GM21576 (cell line): ENCODE data around the gene SLC31A2.
A peak's percentile ranks its signal among the peaks of the same experiment; 100 is the strongest.
"Not testable (repeated sequence)": the region's sequence is repeated elsewhere in the genome, so short reads cannot be mapped to it uniquely, and the experiment has no call there.

Experiments used
- ATAC-seq: cut with Tn5 transposase; IDR thresholded peaks from one replicate; pipeline ENCODE4 v1.9.1; 2021; ENCODE audit warnings: mild to moderate bottlenecking, moderate library complexity; ENCODE audit not compliant: unreplicated experiment

The SLC31A2 gene

GRCh38 chr9:113150670-113151611 lies at the start of gene SLC31A2:
Gene SLC31A2 (plus strand): TSS chr9:113151007. CDS start chr9:113151075, 68 bp downstream.
- ATAC-seq = peak; percentile 95

GRCh38 chr9:113105345-113105744 lies 45.5 kb upstream of the SLC31A2 start:
- ATAC-seq = not testable (repeated sequence)

DNA sequence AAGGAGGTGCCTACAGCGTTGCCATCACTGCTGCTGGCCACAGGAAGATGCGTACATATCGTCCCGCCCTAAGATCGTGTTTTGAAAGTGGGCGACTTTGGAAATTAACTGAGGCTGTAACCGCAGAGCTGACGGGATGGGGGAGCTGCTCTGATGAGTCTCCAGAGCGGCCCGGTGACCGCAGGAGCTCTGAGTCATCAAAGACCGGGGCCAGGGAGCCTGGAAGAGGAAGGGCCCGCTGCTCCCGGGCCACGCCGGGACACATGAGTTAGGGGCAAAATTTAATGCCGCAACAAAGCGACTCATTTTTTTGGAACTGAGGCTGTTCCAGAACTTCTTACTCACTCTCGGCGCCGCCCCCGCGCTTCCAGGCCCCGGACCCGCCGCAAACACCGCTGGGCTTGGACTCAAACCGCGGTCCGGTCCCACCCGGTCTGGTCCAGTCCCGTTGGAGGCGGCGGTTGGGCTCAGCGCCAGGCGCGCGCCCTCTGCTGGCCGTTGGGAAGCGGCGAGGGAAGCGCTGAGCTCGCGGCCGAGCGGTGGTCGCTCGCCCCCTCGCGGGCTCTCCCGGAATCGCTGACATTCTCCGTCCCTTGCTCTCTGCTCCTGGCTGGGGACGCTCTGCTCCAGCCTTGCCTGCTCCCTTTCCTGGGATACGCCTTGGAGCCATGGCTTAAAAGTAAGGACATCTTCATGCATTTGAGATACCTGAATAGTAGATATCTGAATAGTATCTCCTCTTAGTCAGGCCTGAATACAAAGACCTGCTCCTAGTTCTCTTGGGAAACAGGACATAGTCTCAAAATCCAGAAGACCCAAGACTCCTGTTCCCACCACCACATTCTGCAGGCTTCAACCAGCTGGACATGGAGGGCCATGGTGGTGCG lies 39.5 kb upstream of the SLC31A2 start:
- peak; percentile 61 for ATAC-seq

DNA sequence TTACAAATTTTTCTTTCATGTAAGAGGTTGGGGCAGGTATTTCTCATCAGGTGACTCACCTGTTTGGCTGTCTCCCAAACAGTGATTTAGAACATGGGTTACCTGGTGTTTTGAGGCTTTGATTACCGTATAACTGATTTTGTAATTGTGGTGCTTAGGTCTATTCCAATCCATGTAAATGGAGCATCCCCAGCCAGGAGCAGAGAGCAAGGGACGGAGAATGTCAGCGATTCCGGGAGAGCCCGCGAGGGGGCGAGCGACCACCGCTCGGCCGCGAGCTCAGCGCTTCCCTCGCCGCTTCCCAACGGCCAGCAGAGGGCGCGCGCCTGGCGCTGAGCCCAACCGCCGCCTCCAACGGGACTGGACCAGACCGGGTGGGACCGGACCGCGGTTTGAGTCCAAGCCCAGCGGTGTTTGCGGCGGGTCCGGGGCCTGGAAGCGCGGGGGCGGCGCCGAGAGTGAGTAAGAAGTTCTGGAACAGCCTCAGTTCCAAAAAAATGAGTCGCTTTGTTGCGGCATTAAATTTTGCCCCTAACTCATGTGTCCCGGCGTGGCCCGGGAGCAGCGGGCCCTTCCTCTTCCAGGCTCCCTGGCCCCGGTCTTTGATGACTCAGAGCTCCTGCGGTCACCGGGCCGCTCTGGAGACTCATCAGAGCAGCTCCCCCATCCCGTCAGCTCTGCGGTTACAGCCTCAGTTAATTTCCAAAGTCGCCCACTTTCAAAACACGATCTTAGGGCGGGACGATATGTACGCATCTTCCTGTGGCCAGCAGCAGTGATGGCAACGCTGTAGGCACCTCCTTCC lies 37.9 kb upstream of the SLC31A2 start:
- peak; percentile 59 for ATAC-seq

- ATAC-seq = not testable (repeated sequence)
Measured at GRCh38 chr9:113118829-113119228, 32.0 kb upstream of the SLC31A2 start.

GRCh38 chr9:113125386-113126035 lies 25.3 kb upstream of the SLC31A2 start:
- no peak for ATAC-seq

DNA sequence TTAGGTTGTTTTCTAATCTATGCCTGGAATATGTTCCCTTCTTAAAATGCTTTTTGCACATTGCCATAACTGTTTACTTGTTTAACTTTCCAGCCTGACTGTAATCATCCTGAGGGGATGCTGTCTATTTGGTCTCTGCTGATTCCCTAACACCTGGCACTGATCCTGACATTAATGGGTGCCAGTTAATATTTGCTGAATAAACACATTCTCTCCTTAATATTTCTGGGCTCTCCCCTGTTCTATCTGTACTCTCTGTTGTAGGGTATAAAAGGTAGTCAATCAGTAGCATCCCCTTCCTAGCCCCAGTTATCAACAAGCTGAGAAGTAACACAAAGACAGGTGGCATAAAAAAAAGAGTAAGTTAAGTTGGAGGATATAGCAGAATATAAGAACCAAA lies 21.3 kb upstream of the SLC31A2 start:
- no peak for ATAC-seq

- ATAC-seq = no peak
Measured at GRCh38 chr9:113129884-113130283, 20.9 kb upstream of the SLC31A2 start.

GRCh38 chr9:113131689-113132151 lies 19.1 kb upstream of the SLC31A2 start:
- ATAC-seq = no peak

- ATAC-seq = no peak
Measured at GRCh38 chr9:113137196-113138168, 13.3 kb upstream of the SLC31A2 start.

DNA sequence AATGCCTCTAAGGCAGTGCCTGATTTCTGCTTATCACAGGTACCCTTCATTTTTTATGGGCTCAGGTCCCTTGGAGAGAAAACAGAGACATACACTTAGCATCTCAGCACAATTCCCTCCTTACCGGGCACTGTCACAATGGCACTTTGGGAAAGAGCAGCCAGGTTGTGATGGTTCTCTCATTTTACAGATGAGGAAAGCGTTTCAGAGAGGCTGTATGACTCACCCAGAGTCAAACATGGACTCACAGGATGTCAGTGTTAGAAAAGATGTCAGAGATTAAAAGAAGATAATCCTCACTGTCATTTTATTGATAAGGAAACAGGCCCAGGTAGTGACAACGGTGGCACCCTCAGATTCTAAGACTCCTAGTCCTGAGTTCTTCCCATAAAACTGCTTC lies 12.0 kb upstream of the SLC31A2 start:
- ATAC-seq = no peak

GRCh38 chr9:113139225-113139829 lies 11.5 kb upstream of the SLC31A2 start:
- ATAC-seq = no peak

DNA sequence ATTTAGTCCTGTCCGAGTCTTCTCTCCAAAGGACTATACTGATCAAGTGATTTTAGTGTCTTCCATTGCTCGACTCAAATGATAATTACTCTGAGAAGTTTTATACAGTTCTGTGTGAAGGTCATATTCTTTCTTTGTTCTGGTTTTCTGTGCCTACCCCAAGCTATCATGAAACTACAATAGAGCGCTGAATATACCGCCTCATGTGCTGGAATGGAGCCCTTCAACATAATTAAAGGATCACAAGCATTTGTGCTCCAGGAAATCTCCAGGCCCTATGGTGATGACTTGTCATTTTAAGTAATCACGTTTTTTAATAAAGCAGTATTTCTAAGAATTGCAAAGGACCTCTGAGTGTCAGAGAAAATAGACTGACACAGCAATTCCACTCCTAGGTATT lies 10.9 kb upstream of the SLC31A2 start:
- ATAC-seq = no peak

DNA sequence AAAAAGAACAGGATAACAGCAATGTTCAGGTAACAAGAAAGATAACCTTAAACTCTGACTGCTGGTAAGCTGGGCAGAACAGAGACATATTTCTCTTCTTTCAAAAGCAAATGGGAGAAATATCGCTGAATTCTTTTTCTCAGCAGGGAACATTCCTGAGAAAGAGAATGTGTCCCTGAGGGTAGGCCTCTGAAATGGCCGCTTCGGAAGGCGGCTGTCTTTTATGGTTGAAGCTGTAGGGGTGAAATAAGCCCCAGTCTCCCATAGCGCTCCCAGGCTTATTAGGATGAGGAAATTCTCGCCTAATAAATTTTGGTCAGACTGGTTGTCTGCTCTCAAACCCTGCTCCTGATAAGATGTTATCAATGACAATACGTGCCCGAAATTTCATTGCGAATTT lies 9.9 kb upstream of the SLC31A2 start:
- ATAC-seq = not testable (repeated sequence)

DNA sequence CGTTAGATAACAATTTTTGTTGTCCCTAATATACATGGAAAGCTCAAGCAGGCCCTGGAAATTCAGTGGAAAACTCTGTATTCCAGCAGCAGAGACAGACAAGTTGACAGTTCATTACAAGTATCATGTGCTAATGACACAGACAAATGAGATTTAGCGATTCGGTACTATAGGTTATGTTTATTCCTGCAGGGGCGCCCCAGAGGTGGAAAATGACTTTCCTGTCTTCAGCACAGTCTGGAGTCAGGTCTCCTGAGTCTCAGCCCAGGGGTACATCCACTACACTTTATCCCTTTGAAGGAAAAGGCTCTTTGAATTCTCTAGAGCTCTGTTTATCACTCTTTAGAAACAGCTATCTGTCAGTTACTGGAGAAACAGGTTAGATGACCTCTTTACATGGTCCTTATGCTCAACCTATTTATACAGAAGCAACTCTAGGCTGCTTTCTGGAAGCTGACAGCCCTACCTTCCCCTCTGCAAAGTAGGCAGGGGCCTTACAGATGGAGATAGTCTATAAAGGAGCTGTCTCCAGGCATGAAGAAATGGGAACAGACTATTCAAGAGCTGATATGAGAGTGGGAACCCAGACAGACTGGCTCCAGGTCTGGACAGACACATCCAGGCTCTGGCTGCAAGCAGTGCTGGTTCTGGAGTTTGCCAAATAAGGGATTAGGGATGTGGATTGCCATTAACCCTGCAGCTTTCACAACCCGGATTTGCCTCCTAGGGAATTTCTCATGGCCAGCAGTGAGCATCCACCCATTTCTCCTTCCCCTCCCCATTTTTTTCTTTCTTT lies 7.2 kb upstream of the SLC31A2 start:
- no peak for ATAC-seq

DNA sequence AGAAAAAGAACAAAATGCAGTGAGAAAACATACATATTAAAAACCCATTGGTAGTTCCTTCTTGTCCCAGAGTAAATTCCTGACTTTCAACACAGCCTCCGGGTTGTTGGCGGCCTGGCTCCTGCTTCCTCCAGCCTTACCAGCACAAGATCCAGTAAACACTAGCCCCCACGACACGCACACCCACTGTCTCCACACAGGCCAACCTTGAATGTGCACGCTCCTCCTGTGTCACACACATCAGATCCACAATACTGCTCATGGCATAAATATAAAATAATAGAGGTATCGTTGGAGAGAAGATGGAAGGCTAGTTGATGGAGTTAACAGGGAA lies 2.5 kb upstream of the SLC31A2 start:
- ATAC-seq = no peak

DNA sequence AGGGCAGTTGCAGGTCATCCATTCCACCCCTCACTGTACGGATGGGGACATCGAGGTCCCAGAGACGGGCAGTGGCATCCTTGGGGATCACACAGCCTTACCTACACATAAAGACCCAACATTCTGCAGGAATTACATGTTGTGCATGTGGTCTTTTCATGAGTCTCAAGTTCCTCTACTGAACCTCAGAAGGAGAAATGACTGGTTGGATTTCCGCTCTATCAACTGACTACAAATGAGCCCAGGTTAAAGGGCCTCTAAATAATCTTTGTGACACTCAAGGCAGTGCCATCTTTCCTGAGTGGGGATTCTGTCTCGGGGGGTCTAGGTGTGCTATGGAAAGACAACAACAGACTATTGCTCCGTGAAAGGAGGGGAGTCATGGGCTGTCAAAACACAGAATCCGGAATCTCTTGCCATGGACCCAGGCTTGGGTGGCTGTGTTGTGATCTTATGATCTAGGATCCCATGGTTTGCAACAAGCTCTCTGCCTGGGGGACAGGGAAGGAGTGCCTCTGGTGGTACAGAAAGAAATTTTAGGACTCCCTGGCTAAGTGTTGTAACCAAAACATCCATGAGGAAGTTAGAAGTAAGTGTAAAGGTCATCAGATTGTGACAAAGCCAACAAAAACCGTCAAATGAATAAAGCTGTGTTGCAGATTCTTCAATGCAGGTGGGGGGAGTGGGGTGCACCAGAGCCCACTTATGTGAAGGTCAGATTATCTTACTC lies 1.9 kb upstream of the SLC31A2 start:
- ATAC-seq = no peak
